ENCODE measurements around the gene SIT1.

The SIT1 gene

DNA sequence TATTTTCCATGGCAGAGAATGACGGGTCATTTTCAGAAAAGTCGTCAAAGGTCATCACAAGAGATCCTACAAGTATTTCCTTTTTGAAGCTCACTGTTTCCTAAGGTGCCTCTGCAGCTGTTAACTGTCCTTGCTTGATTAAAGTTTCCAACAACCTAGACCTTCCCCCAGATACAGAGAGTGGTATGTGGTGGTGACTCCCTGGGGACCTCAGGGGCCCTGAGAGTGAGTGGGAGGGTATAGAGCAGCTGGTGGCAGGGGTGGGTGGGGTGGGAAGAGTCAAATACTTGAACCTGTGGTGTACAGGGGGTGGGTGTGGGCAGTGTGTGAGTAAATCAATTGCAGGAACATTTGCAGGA, 31.0 kb downstream of the SIT1 start:
- Histone ChIP-seq H3K27me3 (ENCODE audit: insufficient read depth, low read length) (peaks cover 11% of the 10 kb centered on the region), H3K4me1 (ENCODE audit: control insufficient read depth in 1 of 2, insufficient read depth in 2 of 2, low read length in 2 of 2) (peaks cover 0 to 7% of the 10 kb centered on the region in 2 experiments), H3K9me3 (ENCODE audit: insufficient read depth, low read depth, low read length) (peaks cover 5% of the 10 kb centered on the region), H3K9ac (ENCODE audit: low read length) (no peak overlapping the region), H2BK120ac (ENCODE audit: insufficient read depth, low read length, poor library complexity) (no peak overlapping the region), H3K27ac (ENCODE audit: low read depth, low read length) (no peak overlapping the region), H4K8ac (ENCODE audit: low read depth, low read length) (no peak overlapping the region), H3K18ac (ENCODE audit: low read length) (no peak overlapping the region), H3K4me3 (ENCODE audit: low read depth, low read length) (no peak overlapping the region), H3K14ac (ENCODE audit: low read length) (no peak overlapping the region), H3K79me1 (ENCODE audit: low read length) (no peaks in the 10 kb centered on the region), H4K91ac (ENCODE audit: low read depth, low read length) (no peak overlapping the region), H2BK5ac (ENCODE audit: low read depth, low read length, poor library complexity) (no peak overlapping the region), H3K4me2 (ENCODE audit: low read length) (no peak overlapping the region), H2BK12ac (ENCODE audit: low read length) (no peak overlapping the region), H2AK5ac (ENCODE audit: low read length) (no peak overlapping the region), H4K12ac (ENCODE audit: low read depth, low read length) (no peak overlapping the region), H3K79me2 (ENCODE audit: control insufficient read depth, insufficient read depth, low read length, poor library complexity) (no peaks in the 10 kb centered on the region), H2AFZ (ENCODE audit: insufficient read depth, low read length, poor library complexity) (no peak overlapping the region), H3K4ac (ENCODE audit: low read depth, low read length) (no peak overlapping the region), H3K23ac (ENCODE audit: low read length) (no peak overlapping the region), H3K36me3 (ENCODE audit: control insufficient read depth in 1 of 2, insufficient read depth in 2 of 2, low read length in 2 of 2) (no peaks in the 10 kb centered on the region)
- DNase-seq: no peak
- no CpG with 5 or more reads among the region's 2 CpGs for whole genome bisulfite sequencing (ENCODE audit: extremely low coverage, insufficient coverage, insufficient read length)

DNA sequence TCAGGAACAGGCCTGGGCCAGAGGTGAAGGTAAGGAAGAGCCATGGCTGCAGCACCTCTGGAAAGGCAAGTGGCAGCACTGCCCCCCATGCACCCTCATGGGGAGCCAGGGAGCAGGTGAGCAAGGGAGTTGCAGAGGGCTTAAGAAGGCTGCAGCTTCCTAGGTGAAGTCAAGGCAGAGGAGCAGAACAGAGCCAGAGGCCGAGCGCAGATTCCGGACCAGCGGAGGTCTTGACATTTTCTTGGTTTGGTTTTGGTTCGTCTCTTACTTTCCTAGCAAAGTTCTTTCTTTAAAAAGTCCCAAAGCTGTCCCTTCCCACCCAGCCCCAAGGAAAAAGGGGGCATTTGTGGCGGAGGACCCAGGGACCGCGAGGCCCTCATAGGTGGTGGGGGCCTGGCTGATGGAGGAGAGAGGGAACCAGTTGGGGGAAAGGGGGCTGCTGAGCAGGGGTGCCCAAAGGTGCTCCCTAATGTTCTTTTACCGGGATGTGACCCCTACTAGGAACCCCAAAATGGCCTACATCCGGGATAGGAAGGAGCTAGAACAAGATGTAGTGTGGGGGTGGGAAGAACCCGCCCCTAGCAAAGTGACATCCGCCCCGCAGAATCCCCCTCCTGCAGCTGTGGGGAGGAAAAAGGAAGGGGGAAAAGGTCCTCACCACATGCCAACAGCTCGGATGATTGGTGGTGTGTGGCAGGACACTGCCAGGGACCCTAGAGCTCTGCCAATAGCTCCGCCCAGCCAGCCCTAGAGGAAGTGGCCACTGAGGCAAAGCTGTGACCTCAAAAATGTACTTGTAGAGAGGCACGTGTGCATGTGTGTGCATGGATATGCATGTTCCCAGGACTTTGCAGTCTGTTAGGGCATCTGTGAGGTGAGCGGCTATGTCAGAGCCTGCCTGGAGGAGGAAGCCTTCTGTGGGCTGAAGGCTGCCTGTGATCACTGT, 31.6 kb downstream of the SIT1 start:
- no peak overlapping the region for H4K8ac ChIP-seq (ENCODE audit: low read depth, low read length)
- no CpG with 5 or more reads among the region's 17 CpGs for WGBS (ENCODE audit: extremely low coverage, insufficient coverage, insufficient read length)

DNA sequence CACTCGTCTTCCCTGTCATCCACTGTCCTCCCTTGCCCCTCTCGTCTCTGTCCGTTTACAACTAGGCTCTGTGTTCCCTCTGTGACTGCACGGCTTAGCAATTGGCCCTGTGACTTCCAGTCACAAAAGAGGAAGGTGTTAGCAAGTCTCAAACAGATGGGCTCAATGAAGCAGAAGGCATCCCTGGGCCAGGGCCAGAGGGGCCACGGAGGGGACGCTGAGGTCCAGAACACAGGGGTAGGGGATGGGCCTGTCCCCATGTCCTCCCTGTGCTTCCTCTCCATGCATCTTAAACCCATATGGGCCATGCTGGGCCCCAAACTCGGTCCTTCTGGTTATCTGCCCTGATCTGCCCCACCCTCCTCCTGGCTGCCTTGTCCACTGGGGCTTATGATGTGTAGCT, 32.4 kb downstream of the SIT1 start, which contains the start of gene CD72:
Gene CD72 (minus strand): TSS at position 89 of the 403 bp plus-strand sequence. CDS start 110 bp downstream, outside the sequence.
- Histone ChIP-seq H2BK12ac (ENCODE audit: low read length) (no peak within 1 kb of the TSS), H3K27ac (ENCODE audit: low read depth, low read length) (no peak within 1 kb of the TSS), H2AK5ac (ENCODE audit: low read length) (no peak within 1 kb of the TSS), H3K79me1 (ENCODE audit: low read length) (no peaks in the 10 kb centered on the region), H3K4me2 (ENCODE audit: low read length) (peak within 1 kb of the TSS; percentile 66), H2BK120ac (ENCODE audit: insufficient read depth, low read length, poor library complexity) (no peak within 1 kb of the TSS), H3K27me3 (ENCODE audit: insufficient read depth, low read length) (peaks cover 11% of the 10 kb centered on the region), H4K12ac (ENCODE audit: low read depth, low read length) (no peak within 1 kb of the TSS), H3K14ac (ENCODE audit: low read length) (no peak within 1 kb of the TSS), H3K18ac (ENCODE audit: low read length) (no peak within 1 kb of the TSS), H4K91ac (ENCODE audit: low read depth, low read length) (no peak within 1 kb of the TSS), H3K79me2 (ENCODE audit: control insufficient read depth, insufficient read depth, low read length, poor library complexity) (no peaks in the 10 kb centered on the region), H3K9me3 (ENCODE audit: insufficient read depth, low read depth, low read length) (peaks cover 5% of the 10 kb centered on the region), H2AFZ (ENCODE audit: insufficient read depth, low read length, poor library complexity) (peak within 1 kb of the TSS; percentile 26), H3K4me1 (ENCODE audit: control insufficient read depth in 1 of 2, insufficient read depth in 2 of 2, low read length in 2 of 2) (peaks cover 0 to 7% of the 10 kb centered on the region in 2 experiments), H3K36me3 (ENCODE audit: control insufficient read depth in 1 of 2, insufficient read depth in 2 of 2, low read length in 2 of 2) (no peaks in the 10 kb centered on the region), H2BK5ac (ENCODE audit: low read depth, low read length, poor library complexity) (no peak within 1 kb of the TSS), H3K9ac (ENCODE audit: low read length) (no peak within 1 kb of the TSS), H4K8ac (ENCODE audit: low read depth, low read length) (no peak within 1 kb of the TSS), H3K4ac (ENCODE audit: low read depth, low read length) (no peak within 1 kb of the TSS), H3K4me3 (ENCODE audit: low read depth, low read length) (peak within 1 kb of the TSS; percentile 50), H3K23ac (ENCODE audit: low read length) (no peak within 1 kb of the TSS)
- no peak for DNase-seq
- WGBS (ENCODE audit: extremely low coverage, insufficient coverage, insufficient read length): no CpG with 5 or more reads among the region's 7 CpGs

More for the DNA sequence above, 31.6 kb downstream of the SIT1 start:
- no peak overlapping the region for H3K4me2 ChIP-seq (ENCODE audit: low read length)
- peaks cover 11% of the 10 kb centered on the region for H3K27me3 ChIP-seq (ENCODE audit: insufficient read depth, low read length)
- no peak overlapping the region for H3K9ac ChIP-seq (ENCODE audit: low read length)
- H4K91ac ChIP-seq (ENCODE audit: low read depth, low read length): no peak overlapping the region
- H4K12ac ChIP-seq (ENCODE audit: low read depth, low read length): no peak overlapping the region
- peak; percentile 7 to 15 for DNase-seq
- peaks cover 0 to 7% of the 10 kb centered on the region in 2 experiments for H3K4me1 ChIP-seq (ENCODE audit: control insufficient read depth in 1 of 2, insufficient read depth in 2 of 2, low read length in 2 of 2)
- H2BK120ac ChIP-seq (ENCODE audit: insufficient read depth, low read length, poor library complexity): no peak overlapping the region
- H3K79me2 ChIP-seq (ENCODE audit: control insufficient read depth, insufficient read depth, low read length, poor library complexity): no peaks in the 10 kb centered on the region
- peak overlapping the region; percentile 37 for H3K23ac ChIP-seq (ENCODE audit: low read length)
- H3K9me3 ChIP-seq (ENCODE audit: insufficient read depth, low read depth, low read length): peaks cover 5% of the 10 kb centered on the region
- H3K18ac ChIP-seq (ENCODE audit: low read length): no peak overlapping the region
- H3K4me3 ChIP-seq (ENCODE audit: low read depth, low read length): no peak overlapping the region
- H2BK12ac ChIP-seq (ENCODE audit: low read length): no peak overlapping the region
- no peak overlapping the region for H2AFZ ChIP-seq (ENCODE audit: insufficient read depth, low read length, poor library complexity)
- H3K36me3 ChIP-seq (ENCODE audit: control insufficient read depth in 1 of 2, insufficient read depth in 2 of 2, low read length in 2 of 2): no peaks in the 10 kb centered on the region
- H3K14ac ChIP-seq (ENCODE audit: low read length): no peak overlapping the region
- no peaks in the 10 kb centered on the region for H3K79me1 ChIP-seq (ENCODE audit: low read length)
- no peak overlapping the region for H3K4ac ChIP-seq (ENCODE audit: low read depth, low read length)
- no peak overlapping the region for H3K27ac ChIP-seq (ENCODE audit: low read depth, low read length)
- no peak overlapping the region for H2BK5ac ChIP-seq (ENCODE audit: low read depth, low read length, poor library complexity)
- no peak overlapping the region for H2AK5ac ChIP-seq (ENCODE audit: low read length)

DNA sequence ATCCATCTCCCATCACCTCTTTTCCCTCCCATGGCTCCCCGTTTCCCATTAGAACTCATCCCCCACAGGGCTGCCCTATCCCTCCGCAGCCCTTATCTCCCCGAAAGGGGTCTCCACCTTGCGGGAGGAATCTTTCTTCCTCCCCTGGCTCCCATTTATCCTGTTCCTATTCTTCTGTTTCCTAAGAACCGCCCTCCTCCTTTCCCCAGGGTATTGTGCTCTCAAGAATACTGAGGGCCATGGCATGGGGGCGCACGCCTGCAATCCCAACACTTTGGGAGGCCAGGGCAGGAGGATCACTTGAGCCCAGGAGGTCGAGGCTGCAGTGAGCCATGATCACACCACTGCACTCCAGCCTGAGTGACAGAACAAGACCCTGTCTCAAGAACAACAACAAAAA, 33.2 kb downstream of the SIT1 start:
- no peak overlapping the region for H4K8ac ChIP-seq (ENCODE audit: low read depth, low read length)
- H3K4me1 ChIP-seq (ENCODE audit: control insufficient read depth in 1 of 2, insufficient read depth in 2 of 2, low read length in 2 of 2): peaks cover 0 to 7% of the 10 kb centered on the region in 2 experiments
- H2AFZ ChIP-seq (ENCODE audit: insufficient read depth, low read length, poor library complexity): no peak overlapping the region
- H3K18ac ChIP-seq (ENCODE audit: low read length): no peak overlapping the region
- WGBS (ENCODE audit: extremely low coverage, insufficient coverage, insufficient read length): no CpG with 5 or more reads among the region's 8 CpGs
- H2AK5ac ChIP-seq (ENCODE audit: low read length): no peak overlapping the region
- DNase-seq: no peak
- H3K14ac ChIP-seq (ENCODE audit: low read length): no peak overlapping the region
- no peak overlapping the region for H2BK5ac ChIP-seq (ENCODE audit: low read depth, low read length, poor library complexity)
- H3K27ac ChIP-seq (ENCODE audit: low read depth, low read length): no peak overlapping the region
- no peak overlapping the region for H4K12ac ChIP-seq (ENCODE audit: low read depth, low read length)
- H3K23ac ChIP-seq (ENCODE audit: low read length): no peak overlapping the region
- no peak overlapping the region for H3K9ac ChIP-seq (ENCODE audit: low read length)
- no peaks in the 10 kb centered on the region for H3K79me1 ChIP-seq (ENCODE audit: low read length)
- no peak overlapping the region for H3K4ac ChIP-seq (ENCODE audit: low read depth, low read length)
- H3K4me3 ChIP-seq (ENCODE audit: low read depth, low read length): no peak overlapping the region
- H3K4me2 ChIP-seq (ENCODE audit: low read length): peak overlapping the region; percentile 66
- H3K27me3 ChIP-seq (ENCODE audit: insufficient read depth, low read length): peaks cover 11% of the 10 kb centered on the region
- H3K9me3 ChIP-seq (ENCODE audit: insufficient read depth, low read depth, low read length): peaks cover 5% of the 10 kb centered on the region
- no peak overlapping the region for H2BK120ac ChIP-seq (ENCODE audit: insufficient read depth, low read length, poor library complexity)
- H4K91ac ChIP-seq (ENCODE audit: low read depth, low read length): no peak overlapping the region
- no peak overlapping the region for H2BK12ac ChIP-seq (ENCODE audit: low read length)
- no peaks in the 10 kb centered on the region for H3K36me3 ChIP-seq (ENCODE audit: control insufficient read depth in 1 of 2, insufficient read depth in 2 of 2, low read length in 2 of 2)
- H3K79me2 ChIP-seq (ENCODE audit: control insufficient read depth, insufficient read depth, low read length, poor library complexity): no peaks in the 10 kb centered on the region

Data from trophoblast cell (in vitro differentiated cells and primary cell).